MCF 10A (cell line): ENCODE results near the gene ACAD11. TPM values are rescaled to one million over a fixed set of nuclear protein-coding genes. Genes with fewer than 3 reads are reported as not detected.

Experiments used
- BruUV-seq: library from RNA; stranded (reverse); fragments of 400-500 nt; replicated peaks from 2 replicates; lab custom pipeline; 2021; lab: Mats Ljungman, UMichigan
- CTCF ChIA-PET: fragments of 300-600 bp; sonication (Branson Sonifier 250); formaldehyde crosslinking; extraction: SDS; loops from one replicate; lab custom pipeline; 2021; ENCODE audit warnings: antibody characterized with exemption, inconsistent platforms; lab: Yijun Ruan, JAX
- POLR2A ChIA-PET: fragments of 300-600, 350-650 bp; sonication (Branson Sonifier 250); formaldehyde crosslinking; extraction: SDS; loops from one replicate; lab custom pipeline; 2020; ENCODE audit warnings: antibody characterized with exemption, inconsistent platforms; lab: Yijun Ruan, JAX
- DNase-seq: peaks from one replicate; pipeline ENCODE4 v3.0.0-alpha.2; 2018; ENCODE audit not compliant: unreplicated experiment
- H3K27ac Mint-ChIP-seq: one replicate; pipeline ENCODE4 v1.8.0; 2022; ENCODE audit warnings: mild to moderate bottlenecking, low read depth, mixed read lengths; ENCODE audit not compliant: unreplicated experiment
- H3K27me3 Mint-ChIP-seq: one replicate; pipeline ENCODE4 v1.8.0; 2022; ENCODE audit warnings: mixed read lengths; ENCODE audit not compliant: insufficient read depth, unreplicated experiment
- H3K36me3 Mint-ChIP-seq: one replicate; pipeline ENCODE4 v1.8.0; 2022; ENCODE audit warnings: mild to moderate bottlenecking, moderate library complexity, mixed read lengths; ENCODE audit not compliant: insufficient read depth, unreplicated experiment
- H3K4me1 Mint-ChIP-seq: one replicate; pipeline ENCODE4 v1.8.0; 2022; ENCODE audit warnings: mixed read lengths; ENCODE audit not compliant: insufficient read depth, unreplicated experiment
- H3K4me3 Mint-ChIP-seq: one replicate; pipeline ENCODE4 v1.8.0; 2022; ENCODE audit warnings: mild to moderate bottlenecking, moderate library complexity, mixed read lengths; ENCODE audit not compliant: unreplicated experiment
- H3K9me3 Mint-ChIP-seq: one replicate; pipeline ENCODE4 v1.8.0; 2022; ENCODE audit warnings: mixed read lengths; ENCODE audit not compliant: unreplicated experiment
- intact Hi-C: fragments of 100-400 bp; cut with micrococcal nuclease; formaldehyde crosslinking; loops from 2 replicates; pipeline ENCODE4 v1.14.1; 2022
- total RNA-seq: library from RNA; stranded (reverse); gene quantifications from 2 replicates; pipeline ENCODE4 v1.2.3, GENCODE V29; 2022
- TF ChIP-seq, protein P1 (sequence below): fragments of 200-600 bp; IDR thresholded peaks from one replicate; pipeline ENCODE4 v1.8.0; 2022; ENCODE audit warnings: antibody characterized with exemption, mild to moderate bottlenecking; ENCODE audit not compliant: unreplicated experiment

The ACAD11 gene
- total RNA-seq, 1 experiment from 2014 or later, result 30.9 TPM

GRCh38 chr3:132623646-132624045, 36.0 kb downstream of the ACAD11 start:
- intact Hi-C loops, result no loop called here
- DNase-seq, result no peak
- Mint-ChIP-seq H3K4me1 (no peaks in the 10 kb centered on the region), H3K27me3 (no peaks in the 10 kb centered on the region), H3K9me3 (peaks cover 11% of the 10 kb centered on the region), H3K27ac (no peak overlapping the region), H3K36me3 (peaks cover 33% of the 10 kb centered on the region), H3K4me3 (no peak overlapping the region)
- BruUV-seq, result no TSS peak
- TF ChIP-seq, protein P1, sequence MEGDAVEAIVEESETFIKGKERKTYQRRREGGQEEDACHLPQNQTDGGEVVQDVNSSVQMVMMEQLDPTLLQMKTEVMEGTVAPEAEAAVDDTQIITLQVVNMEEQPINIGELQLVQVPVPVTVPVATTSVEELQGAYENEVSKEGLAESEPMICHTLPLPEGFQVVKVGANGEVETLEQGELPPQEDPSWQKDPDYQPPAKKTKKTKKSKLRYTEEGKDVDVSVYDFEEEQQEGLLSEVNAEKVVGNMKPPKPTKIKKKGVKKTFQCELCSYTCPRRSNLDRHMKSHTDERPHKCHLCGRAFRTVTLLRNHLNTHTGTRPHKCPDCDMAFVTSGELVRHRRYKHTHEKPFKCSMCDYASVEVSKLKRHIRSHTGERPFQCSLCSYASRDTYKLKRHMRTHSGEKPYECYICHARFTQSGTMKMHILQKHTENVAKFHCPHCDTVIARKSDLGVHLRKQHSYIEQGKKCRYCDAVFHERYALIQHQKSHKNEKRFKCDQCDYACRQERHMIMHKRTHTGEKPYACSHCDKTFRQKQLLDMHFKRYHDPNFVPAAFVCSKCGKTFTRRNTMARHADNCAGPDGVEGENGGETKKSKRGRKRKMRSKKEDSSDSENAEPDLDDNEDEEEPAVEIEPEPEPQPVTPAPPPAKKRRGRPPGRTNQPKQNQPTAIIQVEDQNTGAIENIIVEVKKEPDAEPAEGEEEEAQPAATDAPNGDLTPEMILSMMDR, result no peak
- ChIA-PET CTCF (interaction anchor here (0.9 to 1.4 kb wide), 3 partner anchors 15 to 88 kb away, joined by 3 to 4 read pairs (median 3); no protein-coding TSS in a partner anchor), POLR2A (no interaction called here)

DNA sequence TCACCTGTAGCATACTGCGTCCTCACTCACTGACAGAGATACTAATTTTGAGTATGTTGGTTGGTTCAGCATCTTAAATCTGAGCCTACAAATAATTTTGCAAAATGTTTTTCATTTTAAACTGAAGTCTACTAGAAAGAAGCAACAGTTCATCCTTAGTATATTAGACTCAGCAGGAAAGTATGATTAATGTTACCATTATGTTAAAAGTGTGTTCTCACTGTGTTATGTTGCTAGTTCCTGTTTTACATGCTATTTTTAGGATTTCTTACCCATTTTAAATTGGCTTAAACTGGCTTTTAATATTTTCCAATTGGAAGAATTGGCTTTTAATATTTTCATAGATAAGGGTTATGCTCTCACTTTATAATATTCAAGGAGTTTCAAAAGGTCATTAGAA, 36.8 kb downstream of the ACAD11 start:
- H3K27ac Mint-ChIP-seq, result no peak overlapping the region
- intact Hi-C loops, result no loop called here

DNA sequence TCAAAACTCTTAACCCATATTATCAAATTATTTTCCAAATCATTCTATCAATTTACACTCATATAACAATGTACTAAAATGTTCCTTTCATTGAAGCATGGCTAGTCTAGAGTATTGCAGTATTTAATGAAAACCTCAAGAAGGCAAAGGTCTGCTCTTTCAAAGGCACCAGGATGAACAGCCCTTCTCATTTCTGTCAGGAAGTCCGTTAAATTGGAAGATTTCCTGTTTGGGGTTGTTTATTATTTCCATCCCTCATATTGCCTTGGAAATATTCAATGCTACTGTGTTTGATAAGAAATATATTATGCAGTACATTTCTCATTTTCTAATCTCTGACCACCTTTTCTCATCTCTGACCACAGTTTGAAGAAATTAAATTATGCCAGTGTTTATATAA, 37.5 kb downstream of the ACAD11 start:
- intact Hi-C loops, result no loop called here
- POLR2A ChIA-PET, result no interaction called here
- Mint-ChIP-seq H3K27ac (no peak overlapping the region), H3K27me3 (no peaks in the 10 kb centered on the region), H3K36me3 (peaks cover 39% of the 10 kb centered on the region), H3K4me1 (no peaks in the 10 kb centered on the region), H3K9me3 (peaks cover 11% of the 10 kb centered on the region), H3K4me3 (no peak overlapping the region)
- CTCF ChIA-PET, result no interaction called here
- no peak for DNase-seq
- TF ChIP-seq, protein P1, result no peak
- no TSS peak for BruUV-seq

More for the DNA sequence above, 36.8 kb downstream of the ACAD11 start:
- no peaks in the 10 kb centered on the region for H3K4me1 Mint-ChIP-seq
- CTCF ChIA-PET, result interaction anchor here (0.9 to 1.4 kb wide), 3 partner anchors 16 to 87 kb away, joined by 3 to 4 read pairs (median 3); no protein-coding TSS in a partner anchor
- no TSS peak for BruUV-seq
- peaks cover 33% of the 10 kb centered on the region for H3K36me3 Mint-ChIP-seq
- POLR2A ChIA-PET, result no interaction called here
- no peak overlapping the region for H3K4me3 Mint-ChIP-seq
- peaks cover 11% of the 10 kb centered on the region for H3K9me3 Mint-ChIP-seq
- TF ChIP-seq, protein P1, result no peak
- no peak for DNase-seq
- no peaks in the 10 kb centered on the region for H3K27me3 Mint-ChIP-seq

- H3K4me3 Mint-ChIP-seq, result no peak overlapping the region
- CTCF ChIA-PET, result no interaction called here
- H3K36me3 Mint-ChIP-seq, result peaks cover 30% of the 10 kb centered on the region
- intact Hi-C loops, result no loop called here
- no peaks in the 10 kb centered on the region for H3K27me3 Mint-ChIP-seq
- H3K9me3 Mint-ChIP-seq, result peaks cover 11% of the 10 kb centered on the region
- no TSS peak for BruUV-seq
- TF ChIP-seq, protein P1, result no peak
- DNase-seq, result no peak
- H3K27ac Mint-ChIP-seq, result no peak overlapping the region
- POLR2A ChIA-PET, result interaction anchor here (1.3 kb wide), 1 partner anchor 82 kb away, joined by 3 read pairs; no protein-coding TSS in a partner anchor
- H3K4me1 Mint-ChIP-seq, result no peaks in the 10 kb centered on the region
These were observed 42.8 kb downstream of the ACAD11 start for GRCh38 chr3:132616780-132617179.
